GM12801 (cell line): ENCODE measurements around the gene UHRF1.

ENCODE experiments used
- CTCF ChIP-seq: IDR thresholded peaks from one replicate; pipeline ENCODE4 v1.5.1; 2011; ENCODE audit warnings: control low read depth; ENCODE audit not compliant: insufficient read length; ENCODE audit errors: extremely low read depth

Gene UHRF1

GRCh38 chr19:4962085-4962619 is 52.9 kb downstream of the UHRF1 start:
- TF ChIP-seq CTCF = no peak

GRCh38 chr19:4965061-4965460 is 55.8 kb downstream of the UHRF1 start:
- TF ChIP-seq CTCF = no peak

GRCh38 chr19:4966591-4966990 is 57.3 kb downstream of the UHRF1 start:
- no peak for TF ChIP-seq CTCF

GRCh38 chr19:4967738-4968461 is 58.6 kb downstream of the UHRF1 start:
- TF ChIP-seq CTCF = no peak

GRCh38 chr19:4968462-4969291 is 59.4 kb downstream of the UHRF1 start, which contains the start of gene KDM4B:
Gene KDM4B (plus strand): TSS chr19:4969113. CDS start chr19:5032891, 63,778 bp downstream.
- TF ChIP-seq CTCF = no peak

GRCh38 chr19:4969292-4969771 is 60.0 kb downstream of the UHRF1 start:
- no peak for TF ChIP-seq CTCF
